GM12878 (cell line): ENCODE data around the gene EYA2. TPM values are rescaled to one million over a fixed set of nuclear protein-coding genes. Genes with fewer than 3 reads are reported as not detected.

Experiments used
- BHLHE40 ChIP-seq, 2 experiments: fragments of 450-650 bp in 1 of 2; IDR thresholded peaks; 2 replicates each; pipeline ENCODE4 v1.6.1; 2011 to 2017; ENCODE audit warnings: low read depth in 2 of 2, borderline replicate concordance in 1 of 2, improper control_type of control experiment in 1 of 2, low read length in 1 of 2, mild to moderate bottlenecking in 1 of 2
- EED ChIP-seq: sonication (generic); IDR thresholded peaks from 2 replicates; pipeline ENCODE4 v1.6.1; 2016; ENCODE audit warnings: antibody characterized with exemption, low read depth
- ETV6 ChIP-seq, 2 experiments: fragments of 450-650 bp in 1 of 2; IDR thresholded peaks in 1 of 2; conservative IDR thresholded peaks in 1 of 2; 2 replicates each; pipeline ENCODE4 v1.6.1; 2014; ENCODE audit warnings: antibody characterized with exemption in 1 of 2, borderline replicate concordance in 1 of 2, low read depth in 1 of 2, mild to moderate bottlenecking in 1 of 2, moderate library complexity in 1 of 2
- HDGF ChIP-seq: fragments of 450-650 bp; IDR thresholded peaks from 2 replicates; pipeline ENCODE4 v1.6.1; 2016; ENCODE audit warnings: antibody characterized with exemption
- LARP7 ChIP-seq: fragments of 450-650 bp; IDR thresholded peaks from 2 replicates; pipeline ENCODE4 v1.6.1; 2017; ENCODE audit warnings: mild to moderate bottlenecking
- MEF2B ChIP-seq: fragments of 450-650 bp; IDR thresholded peaks from 2 replicates; pipeline ENCODE4 v1.6.1; 2018; ENCODE audit warnings: mild to moderate bottlenecking, moderate library complexity; ENCODE audit not compliant: partially characterized antibody, poor library complexity, severe bottlenecking
- NFXL1 ChIP-seq: fragments of 450-650 bp; IDR thresholded peaks from 2 replicates; pipeline ENCODE4 v1.6.1; 2017; ENCODE audit warnings: antibody characterized with exemption, mild to moderate bottlenecking, borderline replicate concordance
- NR2F1 ChIP-seq: fragments of 450-650 bp; conservative IDR thresholded peaks from 2 replicates; pipeline ENCODE4 v1.6.1; 2017; ENCODE audit warnings: mild to moderate bottlenecking
- STAT3 ChIP-seq: IDR thresholded peaks from 2 replicates; pipeline ENCODE4 v1.6.1; 2011; ENCODE audit warnings: low read depth, low read length, improper control_type of control experiment
- USF2 ChIP-seq: IDR thresholded peaks from 2 replicates; pipeline ENCODE4 v1.6.1; 2011; ENCODE audit warnings: low read depth, low read length, improper control_type of control experiment, borderline replicate concordance
- ZNF384 ChIP-seq: IDR thresholded peaks from 2 replicates; pipeline ENCODE4 v1.6.1; 2012; ENCODE audit warnings: low read depth, mild to moderate bottlenecking, low read length, improper control_type of control experiment, borderline replicate concordance
- polyA plus RNA-seq, 11 experiments: library from polyadenylated mRNA; depleted of rRNA in 4 of 11; unstranded in 6 of 11; stranded (reverse) in 5 of 11; fragments of >200 nt; fragmentation: Nextera tagmentation in 4 of 11; fragmentation: Illumina TruSeq in 1 of 11; extraction: Ambion mirVana in 4 of 11; extraction: Trizol in 1 of 11; gene quantifications; 1 replicate in 1 of 11; 2 replicates in 10 of 11; pipeline versions ENCODE4 v1.2.1 to v1.2.3, GENCODE V29; 2011 to 2016; ENCODE audit warnings: inconsistent platforms in 2 of 11, missing spikeins in 2 of 11, low read depth in 1 of 11
- total RNA-seq, 4 experiments: library from RNA; depleted of rRNA in 3 of 4; stranded (reverse); fragments of >200 nt in 3 of 4; fragmentation: Illumina TruSeq in 1 of 4; extraction: Trizol in 1 of 4; gene quantifications; 2 replicates each; pipeline versions ENCODE4 v1.2.1 to v1.2.3, GENCODE V29; 2013 to 2021
- TF ChIP-seq, protein P1 (sequence below): fragments of 450-650 bp; IDR thresholded peaks from 2 replicates; pipeline ENCODE4 v1.6.1; 2014; ENCODE audit warnings: mild to moderate bottlenecking
- TF ChIP-seq, protein P2 (sequence below): IDR thresholded peaks from 2 replicates; pipeline ENCODE4 v1.6.1; 2012; ENCODE audit warnings: low read depth, low read length, improper control_type of control experiment
- TF ChIP-seq, protein P3 (sequence below): fragments of 450-650 bp; conservative IDR thresholded peaks from 2 replicates; pipeline ENCODE4 v1.6.1; 2017; ENCODE audit warnings: mild to moderate bottlenecking, moderate library complexity
- TF ChIP-seq, protein P4 (sequence below): fragments of 450-650 bp; IDR thresholded peaks from 2 replicates; pipeline ENCODE4 v1.6.1; 2017; ENCODE audit warnings: antibody characterized with exemption, mild to moderate bottlenecking, moderate library complexity
- TF ChIP-seq, protein P5 (sequence below): fragments of 150-350 bp; IDR thresholded peaks from 2 replicates; pipeline ENCODE4 v1.6.1; 2016; ENCODE audit warnings: low read depth, low read length

The EYA2 gene
- total and polyA plus RNA-seq, 10 of the 15 experiments (the other 5 are each of a cell fraction or from before 2014, with no cell fraction given), result 0.20 TPM; not detected in 9

DNA sequence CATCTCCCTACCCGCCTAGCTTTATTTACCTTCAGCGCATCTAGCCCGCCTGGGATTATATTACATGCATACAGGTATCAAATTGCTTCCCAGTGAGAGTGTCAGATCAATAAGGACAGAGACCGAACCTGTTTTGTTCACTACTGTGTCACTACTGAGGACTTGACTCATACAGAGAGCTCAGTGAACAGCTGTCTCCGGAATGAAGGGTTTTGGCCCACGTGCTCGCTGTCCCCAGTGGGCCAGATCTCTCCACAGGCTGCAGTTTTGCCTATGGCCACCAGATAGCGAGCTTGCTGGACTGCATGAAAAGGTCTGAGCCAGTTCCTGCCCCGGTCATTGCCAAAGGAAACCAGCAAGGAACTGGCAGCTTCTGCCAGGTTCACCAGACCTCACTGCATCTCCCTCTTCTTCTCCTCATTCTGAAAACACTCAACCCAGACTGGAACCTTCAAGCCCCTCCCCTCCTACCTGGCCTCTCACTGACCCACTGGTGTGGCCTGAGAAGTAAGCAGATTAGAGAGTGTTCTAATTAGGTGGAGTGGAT, 311.0 kb downstream of the EYA2 start (continued):
- TF ChIP-seq HDGF (no peak), ETV6 (conservative IDR thresholded peaks at IDR 0.05 in 1 of 2, IDR thresholded peaks at IDR 0.05 in 1 of 2; ENCODE audit: borderline replicate concordance in 1 of 2, low read depth in 1 of 2) (peak in 1 of 2 experiments; percentile 84; a peak in 2 of 4 replicates), EED (no peak), BHLHE40 (IDR thresholded peaks at IDR 0.05; ENCODE audit: borderline replicate concordance in 1 of 2, low read depth in 2 of 2, low read length in 1 of 2) (peak; percentile 59 to 77; a peak in 3 of 4 replicates), STAT3 (no peak), USF2 (peak; percentile 19; the same call in 1 of the 2 replicates), ZNF384 (no peak), LARP7 (no peak), MEF2B (peak; percentile 21), NR2F1 (no peak), NFXL1 (peak; percentile 24)
- TF ChIP-seq, protein P1, sequence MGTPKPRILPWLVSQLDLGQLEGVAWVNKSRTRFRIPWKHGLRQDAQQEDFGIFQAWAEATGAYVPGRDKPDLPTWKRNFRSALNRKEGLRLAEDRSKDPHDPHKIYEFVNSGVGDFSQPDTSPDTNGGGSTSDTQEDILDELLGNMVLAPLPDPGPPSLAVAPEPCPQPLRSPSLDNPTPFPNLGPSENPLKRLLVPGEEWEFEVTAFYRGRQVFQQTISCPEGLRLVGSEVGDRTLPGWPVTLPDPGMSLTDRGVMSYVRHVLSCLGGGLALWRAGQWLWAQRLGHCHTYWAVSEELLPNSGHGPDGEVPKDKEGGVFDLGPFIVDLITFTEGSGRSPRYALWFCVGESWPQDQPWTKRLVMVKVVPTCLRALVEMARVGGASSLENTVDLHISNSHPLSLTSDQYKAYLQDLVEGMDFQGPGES, result no peak
- TF ChIP-seq, protein P2, sequence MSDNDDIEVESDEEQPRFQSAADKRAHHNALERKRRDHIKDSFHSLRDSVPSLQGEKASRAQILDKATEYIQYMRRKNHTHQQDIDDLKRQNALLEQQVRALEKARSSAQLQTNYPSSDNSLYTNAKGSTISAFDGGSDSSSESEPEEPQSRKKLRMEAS, result 0 out of 2 replicates have a peak, but pooled peaks have one; percentile 22
- TF ChIP-seq, protein P3, sequence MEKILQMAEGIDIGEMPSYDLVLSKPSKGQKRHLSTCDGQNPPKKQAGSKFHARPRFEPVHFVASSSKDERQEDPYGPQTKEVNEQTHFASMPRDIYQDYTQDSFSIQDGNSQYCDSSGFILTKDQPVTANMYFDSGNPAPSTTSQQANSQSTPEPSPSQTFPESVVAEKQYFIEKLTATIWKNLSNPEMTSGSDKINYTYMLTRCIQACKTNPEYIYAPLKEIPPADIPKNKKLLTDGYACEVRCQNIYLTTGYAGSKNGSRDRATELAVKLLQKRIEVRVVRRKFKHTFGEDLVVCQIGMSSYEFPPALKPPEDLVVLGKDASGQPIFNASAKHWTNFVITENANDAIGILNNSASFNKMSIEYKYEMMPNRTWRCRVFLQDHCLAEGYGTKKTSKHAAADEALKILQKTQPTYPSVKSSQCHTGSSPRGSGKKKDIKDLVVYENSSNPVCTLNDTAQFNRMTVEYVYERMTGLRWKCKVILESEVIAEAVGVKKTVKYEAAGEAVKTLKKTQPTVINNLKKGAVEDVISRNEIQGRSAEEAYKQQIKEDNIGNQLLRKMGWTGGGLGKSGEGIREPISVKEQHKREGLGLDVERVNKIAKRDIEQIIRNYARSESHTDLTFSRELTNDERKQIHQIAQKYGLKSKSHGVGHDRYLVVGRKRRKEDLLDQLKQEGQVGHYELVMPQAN, result no peak
- TF ChIP-seq, protein P4, sequence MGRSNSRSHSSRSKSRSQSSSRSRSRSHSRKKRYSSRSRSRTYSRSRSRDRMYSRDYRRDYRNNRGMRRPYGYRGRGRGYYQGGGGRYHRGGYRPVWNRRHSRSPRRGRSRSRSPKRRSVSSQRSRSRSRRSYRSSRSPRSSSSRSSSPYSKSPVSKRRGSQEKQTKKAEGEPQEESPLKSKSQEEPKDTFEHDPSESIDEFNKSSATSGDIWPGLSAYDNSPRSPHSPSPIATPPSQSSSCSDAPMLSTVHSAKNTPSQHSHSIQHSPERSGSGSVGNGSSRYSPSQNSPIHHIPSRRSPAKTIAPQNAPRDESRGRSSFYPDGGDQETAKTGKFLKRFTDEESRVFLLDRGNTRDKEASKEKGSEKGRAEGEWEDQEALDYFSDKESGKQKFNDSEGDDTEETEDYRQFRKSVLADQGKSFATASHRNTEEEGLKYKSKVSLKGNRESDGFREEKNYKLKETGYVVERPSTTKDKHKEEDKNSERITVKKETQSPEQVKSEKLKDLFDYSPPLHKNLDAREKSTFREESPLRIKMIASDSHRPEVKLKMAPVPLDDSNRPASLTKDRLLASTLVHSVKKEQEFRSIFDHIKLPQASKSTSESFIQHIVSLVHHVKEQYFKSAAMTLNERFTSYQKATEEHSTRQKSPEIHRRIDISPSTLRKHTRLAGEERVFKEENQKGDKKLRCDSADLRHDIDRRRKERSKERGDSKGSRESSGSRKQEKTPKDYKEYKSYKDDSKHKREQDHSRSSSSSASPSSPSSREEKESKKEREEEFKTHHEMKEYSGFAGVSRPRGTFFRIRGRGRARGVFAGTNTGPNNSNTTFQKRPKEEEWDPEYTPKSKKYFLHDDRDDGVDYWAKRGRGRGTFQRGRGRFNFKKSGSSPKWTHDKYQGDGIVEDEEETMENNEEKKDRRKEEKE, result no peak
- TF ChIP-seq, protein P5, sequence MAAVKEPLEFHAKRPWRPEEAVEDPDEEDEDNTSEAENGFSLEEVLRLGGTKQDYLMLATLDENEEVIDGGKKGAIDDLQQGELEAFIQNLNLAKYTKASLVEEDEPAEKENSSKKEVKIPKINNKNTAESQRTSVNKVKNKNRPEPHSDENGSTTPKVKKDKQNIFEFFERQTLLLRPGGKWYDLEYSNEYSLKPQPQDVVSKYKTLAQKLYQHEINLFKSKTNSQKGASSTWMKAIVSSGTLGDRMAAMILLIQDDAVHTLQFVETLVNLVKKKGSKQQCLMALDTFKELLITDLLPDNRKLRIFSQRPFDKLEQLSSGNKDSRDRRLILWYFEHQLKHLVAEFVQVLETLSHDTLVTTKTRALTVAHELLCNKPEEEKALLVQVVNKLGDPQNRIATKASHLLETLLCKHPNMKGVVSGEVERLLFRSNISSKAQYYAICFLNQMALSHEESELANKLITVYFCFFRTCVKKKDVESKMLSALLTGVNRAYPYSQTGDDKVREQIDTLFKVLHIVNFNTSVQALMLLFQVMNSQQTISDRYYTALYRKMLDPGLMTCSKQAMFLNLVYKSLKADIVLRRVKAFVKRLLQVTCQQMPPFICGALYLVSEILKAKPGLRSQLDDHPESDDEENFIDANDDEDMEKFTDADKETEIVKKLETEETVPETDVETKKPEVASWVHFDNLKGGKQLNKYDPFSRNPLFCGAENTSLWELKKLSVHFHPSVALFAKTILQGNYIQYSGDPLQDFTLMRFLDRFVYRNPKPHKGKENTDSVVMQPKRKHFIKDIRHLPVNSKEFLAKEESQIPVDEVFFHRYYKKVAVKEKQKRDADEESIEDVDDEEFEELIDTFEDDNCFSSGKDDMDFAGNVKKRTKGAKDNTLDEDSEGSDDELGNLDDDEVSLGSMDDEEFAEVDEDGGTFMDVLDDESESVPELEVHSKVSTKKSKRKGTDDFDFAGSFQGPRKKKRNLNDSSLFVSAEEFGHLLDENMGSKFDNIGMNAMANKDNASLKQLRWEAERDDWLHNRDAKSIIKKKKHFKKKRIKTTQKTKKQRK, result no peak
- TF ChIP-seq, all 136 proteins: peak for 18
